Uterine smooth muscle cell (primary cell): ENCODE measurements around the gene TIAL1. TPM values are rescaled to one million over a fixed set of nuclear protein-coding genes. Genes with fewer than 3 reads are reported as not detected.

ENCODE experiments used
- total RNA-seq: library from RNA; depleted of rRNA; stranded (reverse); fragments of >200 nt; gene quantifications from 2 replicates; pipeline ENCODE4 v1.2.3, GENCODE V29; 2014

The TIAL1 gene, protein sequence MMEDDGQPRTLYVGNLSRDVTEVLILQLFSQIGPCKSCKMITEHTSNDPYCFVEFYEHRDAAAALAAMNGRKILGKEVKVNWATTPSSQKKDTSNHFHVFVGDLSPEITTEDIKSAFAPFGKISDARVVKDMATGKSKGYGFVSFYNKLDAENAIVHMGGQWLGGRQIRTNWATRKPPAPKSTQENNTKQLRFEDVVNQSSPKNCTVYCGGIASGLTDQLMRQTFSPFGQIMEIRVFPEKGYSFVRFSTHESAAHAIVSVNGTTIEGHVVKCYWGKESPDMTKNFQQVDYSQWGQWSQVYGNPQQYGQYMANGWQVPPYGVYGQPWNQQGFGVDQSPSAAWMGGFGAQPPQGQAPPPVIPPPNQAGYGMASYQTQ
- 34.0 and 41.5 TPM in 2 replicates for total RNA-seq

DNA sequence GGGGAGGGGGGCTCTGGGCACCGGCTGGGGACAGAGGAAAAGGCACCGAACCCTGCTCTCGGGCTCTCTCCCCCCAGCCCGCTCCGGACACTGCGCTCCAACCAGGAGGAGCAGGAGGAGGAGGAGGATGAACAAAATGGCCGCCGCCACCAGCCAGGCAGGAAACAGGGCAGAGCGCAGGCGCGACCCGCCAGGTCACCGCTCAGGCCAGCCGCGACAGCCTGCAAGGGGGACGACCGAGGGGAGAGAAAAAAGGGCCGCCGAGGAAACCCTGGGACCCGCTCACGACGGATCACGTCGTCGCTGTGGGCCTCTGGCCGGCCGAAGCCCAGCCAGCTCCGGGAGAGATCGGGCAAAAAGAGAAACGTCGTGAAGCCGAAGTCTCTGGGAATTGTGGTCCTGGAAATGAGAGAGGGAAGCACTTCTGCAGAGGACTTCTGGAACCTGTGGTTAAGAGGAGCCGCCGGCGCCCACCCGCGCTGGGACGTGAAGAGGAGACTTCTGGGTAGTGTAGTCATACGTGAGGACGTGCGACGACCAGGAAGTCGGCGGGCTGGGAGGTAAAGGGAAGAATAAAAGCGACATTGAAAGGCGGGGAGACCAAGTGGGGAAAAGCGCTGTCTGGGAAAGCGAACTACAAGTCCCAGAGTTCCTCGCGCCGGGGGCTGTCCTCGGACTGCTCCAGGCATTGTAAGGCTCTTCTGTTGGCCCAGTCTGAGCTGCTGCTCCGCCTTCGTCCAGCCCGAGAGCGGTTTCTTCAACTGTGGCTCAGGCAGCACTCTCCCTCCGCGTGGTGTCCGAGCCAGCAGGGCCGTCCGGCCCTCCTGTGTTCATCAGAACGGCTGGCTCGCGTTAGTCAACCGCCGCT is at the start of gene TIAL1:
Gene TIAL1 (minus strand): TSS at position 428 of the 868 bp plus-strand sequence. CDS start 499 bp downstream, outside the sequence.

DNA sequence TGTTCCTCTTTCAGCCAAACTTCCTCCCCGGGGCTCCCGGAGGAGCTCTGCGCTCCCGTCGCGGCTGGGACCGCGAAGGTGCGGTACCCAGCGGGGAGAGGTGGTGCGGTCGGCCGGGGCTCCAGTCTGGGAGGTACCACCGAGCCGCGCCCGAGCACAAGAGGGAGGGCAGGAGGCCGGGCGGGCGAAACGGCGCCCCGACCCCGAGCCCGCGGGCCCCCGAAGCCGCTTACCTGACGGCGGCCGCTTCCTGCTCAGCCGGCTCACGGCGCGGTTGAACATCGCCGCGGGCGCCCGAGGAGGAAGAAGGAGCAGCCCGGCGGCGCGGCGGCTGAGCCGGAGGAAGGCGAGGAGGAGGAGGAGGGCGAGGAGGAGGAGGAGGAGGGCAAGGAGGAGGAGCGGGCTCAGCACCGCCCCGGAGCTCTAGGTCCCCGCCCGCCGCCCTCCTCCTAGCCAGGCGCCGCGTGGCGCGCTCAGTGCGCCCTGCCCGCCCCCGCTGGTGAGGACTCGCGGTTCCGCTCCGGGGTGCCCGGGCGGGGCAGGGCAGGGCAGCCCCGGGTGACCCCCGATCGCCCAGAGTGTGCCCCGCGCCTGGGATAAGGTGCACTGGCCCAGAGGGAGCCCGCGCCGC is 54.3 kb downstream of the TIAL1 start, which contains the start of gene RGS10:
Gene RGS10 (minus strand): TSS at position 363 of the 631 bp plus-strand sequence. CDS start 81 bp downstream, at position 282.

Other genes with a start within 250 kb of the TIAL1 start
- gene RGS10, start 54.2 kb downstream of the TIAL1 start, total RNA-seq, result 66.5 and 67.0 TPM in 2 replicates
- 11.7 and 13.7 TPM in 2 replicates for gene BAG3, start 54.4 kb upstream of the TIAL1 start, total RNA-seq
- 23.5 and 23.7 TPM in 2 replicates for gene INPP5F, start 129.1 kb upstream of the TIAL1 start, total RNA-seq